PC-9 (cell line): Measurements from ENCODE around the gene PPP1CA.

ENCODE experiments used
- EZH2 ChIP-seq: fragments of 200-600 bp; sonication (generic); IDR thresholded peaks from 2 replicates; pipeline ENCODE4 v1.8.0; 2017; ENCODE audit warnings: antibody characterized with exemption, low read depth
- TF ChIP-seq, protein P1 (sequence below): fragments of 200-600 bp; sonication (generic); conservative IDR thresholded peaks from 2 replicates; pipeline ENCODE4 v1.6.1; 2017; ENCODE audit warnings: mixed run types, antibody characterized with exemption, mild to moderate bottlenecking, moderate library complexity

DNA sequence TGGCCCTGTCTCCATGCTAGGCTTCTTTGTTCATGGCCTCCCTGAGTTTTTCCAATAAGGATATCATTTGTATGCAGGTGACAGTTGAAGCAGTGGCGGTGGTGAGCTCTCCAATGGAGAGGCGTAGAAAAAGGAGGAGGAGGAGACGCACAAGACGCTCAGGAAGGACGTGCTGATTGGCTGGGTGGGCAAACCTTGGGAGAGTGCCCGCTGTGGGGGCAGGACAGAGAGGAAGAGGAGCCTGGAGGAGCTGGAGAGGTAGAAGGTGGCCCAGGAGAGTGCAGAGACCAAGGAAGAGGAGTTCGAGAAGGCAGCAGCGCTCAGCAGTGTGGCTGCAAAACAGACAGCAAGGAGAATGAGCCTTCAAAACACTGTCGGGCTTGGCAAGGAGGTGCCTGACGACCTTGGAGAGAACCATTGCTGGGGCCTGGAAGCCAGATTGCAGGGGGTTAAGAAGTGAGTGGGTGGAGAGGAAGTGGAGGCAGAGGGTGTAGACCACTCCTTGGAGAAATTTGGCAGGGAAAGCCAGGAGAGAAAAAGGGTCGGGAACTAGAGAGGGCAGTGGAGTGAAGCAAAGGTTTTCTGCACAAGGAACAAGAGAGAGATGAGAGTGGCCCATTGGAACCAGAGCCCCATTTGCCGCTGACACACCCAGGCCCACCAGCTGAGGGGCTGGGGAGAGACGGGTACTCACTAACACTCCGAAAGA, 35.8 kb downstream of the PPP1CA start:
- TF ChIP-seq, protein P1, sequence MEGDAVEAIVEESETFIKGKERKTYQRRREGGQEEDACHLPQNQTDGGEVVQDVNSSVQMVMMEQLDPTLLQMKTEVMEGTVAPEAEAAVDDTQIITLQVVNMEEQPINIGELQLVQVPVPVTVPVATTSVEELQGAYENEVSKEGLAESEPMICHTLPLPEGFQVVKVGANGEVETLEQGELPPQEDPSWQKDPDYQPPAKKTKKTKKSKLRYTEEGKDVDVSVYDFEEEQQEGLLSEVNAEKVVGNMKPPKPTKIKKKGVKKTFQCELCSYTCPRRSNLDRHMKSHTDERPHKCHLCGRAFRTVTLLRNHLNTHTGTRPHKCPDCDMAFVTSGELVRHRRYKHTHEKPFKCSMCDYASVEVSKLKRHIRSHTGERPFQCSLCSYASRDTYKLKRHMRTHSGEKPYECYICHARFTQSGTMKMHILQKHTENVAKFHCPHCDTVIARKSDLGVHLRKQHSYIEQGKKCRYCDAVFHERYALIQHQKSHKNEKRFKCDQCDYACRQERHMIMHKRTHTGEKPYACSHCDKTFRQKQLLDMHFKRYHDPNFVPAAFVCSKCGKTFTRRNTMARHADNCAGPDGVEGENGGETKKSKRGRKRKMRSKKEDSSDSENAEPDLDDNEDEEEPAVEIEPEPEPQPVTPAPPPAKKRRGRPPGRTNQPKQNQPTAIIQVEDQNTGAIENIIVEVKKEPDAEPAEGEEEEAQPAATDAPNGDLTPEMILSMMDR = no peak
- no peak for TF ChIP-seq EZH2
